GM19452 (cell line): ENCODE results near the gene TMX2.
"Not testable (repeated sequence)": the region's sequence is repeated elsewhere in the genome, so short reads cannot be mapped to it uniquely, and the experiment has no call there.

ENCODE experiments used
- ATAC-seq: cut with Tn5 transposase; IDR thresholded peaks from one replicate; pipeline ENCODE4 v1.9.1; 2021; ENCODE audit not compliant: unreplicated experiment

Gene TMX2

DNA sequence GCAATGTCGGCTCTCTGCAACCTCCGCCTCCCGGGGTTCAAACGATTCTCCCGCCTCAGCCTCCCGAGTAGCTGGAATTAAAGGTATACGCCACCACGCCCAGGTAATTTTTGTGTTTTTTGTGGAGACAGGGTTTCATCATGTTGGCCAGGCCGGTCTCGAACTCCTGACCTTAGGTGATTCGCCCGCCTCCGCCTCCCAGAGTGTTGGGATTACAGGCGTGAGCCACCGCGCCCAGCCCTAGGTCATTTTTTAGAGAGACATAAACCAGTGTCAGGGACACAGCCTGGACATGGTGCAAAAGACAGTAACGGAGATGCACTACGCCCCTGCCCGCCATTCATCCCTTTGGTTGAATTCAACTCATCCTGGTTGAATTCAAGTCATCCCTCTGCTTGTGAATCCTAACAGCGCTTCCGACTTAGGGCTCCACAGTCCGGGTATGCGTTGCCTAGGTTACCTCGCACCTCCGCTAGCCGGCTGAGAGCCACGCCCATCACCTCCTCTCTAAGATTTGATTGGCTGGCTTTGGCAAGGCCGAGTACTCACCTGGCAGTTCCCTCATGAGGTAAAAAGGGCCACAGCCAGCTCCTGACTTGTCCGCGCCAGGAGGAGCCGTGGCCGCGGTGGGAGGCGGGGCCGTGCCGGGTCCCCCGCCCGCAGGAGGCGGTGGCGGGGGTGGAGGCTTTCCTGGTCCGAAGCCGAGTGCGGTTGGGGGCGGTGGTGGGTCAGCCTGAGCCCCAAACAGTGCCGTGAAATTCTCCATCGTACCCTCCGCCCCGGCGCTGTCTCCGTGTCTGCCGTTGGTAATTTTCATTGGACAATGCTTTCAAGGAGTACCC, 758 bp upstream of the TMX2 start, which contains the start of gene MED19:
Gene MED19, minus strand, starts transcription at position 802 of the 842 bp plus-strand sequence. Its CDS starts 36 bp downstream, at position 766.
- peak; percentile 38 for ATAC-seq

DNA sequence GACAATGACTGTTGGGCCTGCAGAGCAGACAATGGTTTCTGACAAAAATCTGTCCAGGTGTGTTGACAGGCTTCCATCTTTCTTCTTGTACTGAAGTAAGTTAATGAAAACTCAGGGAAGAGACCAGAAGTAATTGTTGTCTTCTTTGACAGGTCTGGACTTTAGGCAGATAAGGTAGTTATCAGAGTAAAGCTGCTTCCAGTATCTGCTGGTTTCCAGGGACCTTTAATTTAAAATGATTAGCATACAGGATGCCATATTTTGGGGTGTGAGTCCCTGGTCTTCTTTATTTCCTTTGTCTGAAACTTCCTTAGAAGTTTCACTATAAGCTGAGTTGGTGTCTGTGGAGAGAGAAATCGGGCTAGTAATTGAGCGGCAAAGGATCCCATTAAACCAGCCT, 1.4 kb downstream of the TMX2 start:
- no peak for ATAC-seq

DNA sequence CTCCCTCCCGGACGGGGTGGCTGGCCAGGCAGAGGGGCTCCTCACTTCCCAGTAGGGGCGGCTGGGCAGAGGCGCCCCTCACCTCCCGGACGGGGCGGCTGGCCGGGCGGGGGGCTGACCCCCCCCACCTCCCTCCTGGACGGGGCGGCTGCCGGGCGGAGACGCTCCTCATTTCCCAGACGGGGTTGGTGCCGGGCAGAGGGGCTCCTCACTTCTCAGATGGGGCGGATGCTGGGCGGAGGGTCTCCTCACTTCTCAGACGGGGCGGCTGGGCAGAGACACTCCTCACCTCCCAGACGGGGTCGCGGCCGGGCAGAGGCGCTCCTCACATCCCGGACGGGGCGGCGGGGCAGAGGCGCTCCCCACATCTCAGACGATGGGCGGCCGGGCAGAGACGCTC, 4.3 kb downstream of the TMX2 start:
- ATAC-seq: not testable (repeated sequence)

DNA sequence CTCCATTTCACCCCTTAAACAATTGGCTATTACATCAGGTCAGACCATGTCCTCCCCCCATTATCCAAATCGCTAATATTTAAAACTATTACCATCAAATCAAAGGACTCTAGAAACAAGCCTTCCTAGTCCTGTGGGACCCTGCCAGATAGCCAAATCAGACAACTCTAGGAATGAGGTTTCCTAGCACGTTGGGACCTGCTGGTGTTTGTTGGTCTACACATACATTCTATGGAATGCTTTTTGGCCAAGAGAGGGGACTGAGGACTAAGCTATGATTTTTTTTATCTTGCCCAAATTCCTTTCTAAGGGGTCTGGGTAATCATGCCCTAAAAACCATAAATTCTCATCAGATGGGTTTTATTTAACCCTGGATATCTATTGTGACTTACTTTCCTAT, 14.8 kb downstream of the TMX2 start:
- ATAC-seq: no peak

GRCh38 chr11:57728829-57729228, 16.4 kb downstream of the TMX2 start:
- ATAC-seq: no peak

GRCh38 chr11:57729479-57729878, 17.1 kb downstream of the TMX2 start:
- no peak for ATAC-seq

DNA sequence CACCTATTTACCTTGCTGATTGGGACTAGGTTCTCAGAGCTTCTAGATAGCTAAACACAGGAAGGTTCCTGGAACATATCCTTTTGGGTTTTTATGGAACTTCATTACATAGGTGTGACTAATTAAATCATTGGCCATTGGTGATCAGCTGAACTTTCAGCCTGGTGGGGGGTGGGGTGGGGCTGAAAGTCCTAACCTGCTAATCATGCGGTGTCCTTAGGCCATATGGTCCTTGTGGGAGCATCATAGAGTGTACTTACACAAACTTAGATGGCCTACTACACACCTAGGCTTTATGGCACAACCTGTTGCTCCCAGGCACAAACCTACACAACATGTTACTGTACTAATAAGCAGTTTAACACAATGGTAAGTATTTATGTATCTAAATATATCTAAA, 20.3 kb downstream of the TMX2 start:
- ATAC-seq: no peak

DNA sequence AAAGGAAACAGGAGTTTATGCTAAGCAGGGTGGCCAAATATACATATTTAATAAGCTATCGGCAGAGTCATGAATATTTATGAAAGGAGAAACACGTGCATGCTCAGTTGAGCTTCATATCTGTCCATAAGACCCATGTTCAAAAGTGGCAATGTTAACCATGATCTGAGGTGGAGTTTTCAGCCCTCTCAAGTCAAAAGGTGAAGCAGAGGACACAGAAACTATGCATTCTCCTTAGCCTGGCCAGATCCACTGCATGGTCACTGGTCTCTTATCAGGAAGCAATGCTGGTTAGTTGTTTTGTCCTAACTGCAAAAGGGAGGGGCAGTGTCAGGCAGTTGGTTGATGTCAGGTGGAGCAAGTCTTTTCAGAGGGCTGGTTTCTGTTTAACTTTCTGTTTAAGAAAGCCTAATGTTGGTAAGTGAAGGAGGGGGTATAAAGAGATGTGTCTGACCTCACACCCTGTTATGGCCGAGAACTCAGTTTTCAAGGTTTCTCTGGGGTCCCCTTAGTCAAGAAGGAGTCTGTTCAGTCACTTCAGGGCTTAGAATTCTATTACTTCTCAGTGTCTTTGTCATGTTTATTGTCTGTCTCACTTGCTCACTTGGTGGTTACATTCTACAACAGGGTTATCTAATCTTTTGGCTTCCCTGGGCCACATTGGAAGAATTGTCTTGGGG, 23.4 kb downstream of the TMX2 start:
- ATAC-seq: no peak

- ATAC-seq: peak; percentile 90
Observed at GRCh38 chr11:57741132-57742086, 29.0 kb downstream of the TMX2 start, which contains the start of gene SELENOH. Gene SELENOH (plus strand): TSS chr11:57741491. CDS start chr11:57741596, 105 bp downstream.

GRCh38 chr11:57742087-57742452, 29.7 kb downstream of the TMX2 start:
- ATAC-seq: no peak

DNA sequence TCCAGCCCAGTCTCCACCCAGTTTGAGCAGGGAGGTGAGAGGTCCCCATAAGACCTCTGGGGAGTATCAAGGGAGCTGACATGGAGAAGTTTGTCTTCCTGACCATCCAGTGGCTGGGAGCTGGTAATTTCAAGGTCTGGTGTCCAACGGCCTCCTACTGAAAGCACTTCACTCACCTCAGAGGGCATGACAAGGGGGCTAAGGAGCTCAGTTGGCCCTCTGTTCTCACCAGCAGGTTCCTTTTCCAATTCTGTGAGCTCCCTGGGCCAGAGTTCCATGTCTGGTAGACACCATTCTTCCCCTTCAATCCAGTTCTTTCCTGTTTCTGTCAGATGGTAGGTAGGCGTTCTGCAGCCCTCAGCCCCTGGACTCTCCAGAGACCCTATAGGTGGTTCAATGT, 32.0 kb downstream of the TMX2 start:
- no peak for ATAC-seq

GRCh38 chr11:57745206-57745605, 32.8 kb downstream of the TMX2 start:
- ATAC-seq: no peak

DNA sequence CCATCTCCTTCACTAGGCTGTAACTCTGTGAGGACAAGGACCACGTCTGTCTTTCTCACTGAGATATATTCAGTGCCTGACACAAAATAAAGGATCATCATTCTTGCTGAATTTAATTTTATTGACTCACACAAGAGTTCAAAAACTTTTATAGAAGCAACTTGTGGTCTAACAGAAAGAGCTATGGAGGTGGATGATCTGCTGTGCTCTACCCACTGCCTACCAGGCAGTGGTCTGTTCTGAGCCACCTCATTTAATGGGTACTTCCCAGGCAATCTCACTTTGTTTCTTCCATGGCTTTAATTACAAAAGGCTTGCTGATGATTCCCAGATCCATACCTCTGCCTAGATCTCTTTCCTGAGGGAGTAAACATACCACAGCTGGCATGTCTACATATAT, 34.5 kb downstream of the TMX2 start:
- no peak for ATAC-seq

- no peak for ATAC-seq
Observed at GRCh38 chr11:57751176-57751575, 38.8 kb downstream of the TMX2 start.

DNA sequence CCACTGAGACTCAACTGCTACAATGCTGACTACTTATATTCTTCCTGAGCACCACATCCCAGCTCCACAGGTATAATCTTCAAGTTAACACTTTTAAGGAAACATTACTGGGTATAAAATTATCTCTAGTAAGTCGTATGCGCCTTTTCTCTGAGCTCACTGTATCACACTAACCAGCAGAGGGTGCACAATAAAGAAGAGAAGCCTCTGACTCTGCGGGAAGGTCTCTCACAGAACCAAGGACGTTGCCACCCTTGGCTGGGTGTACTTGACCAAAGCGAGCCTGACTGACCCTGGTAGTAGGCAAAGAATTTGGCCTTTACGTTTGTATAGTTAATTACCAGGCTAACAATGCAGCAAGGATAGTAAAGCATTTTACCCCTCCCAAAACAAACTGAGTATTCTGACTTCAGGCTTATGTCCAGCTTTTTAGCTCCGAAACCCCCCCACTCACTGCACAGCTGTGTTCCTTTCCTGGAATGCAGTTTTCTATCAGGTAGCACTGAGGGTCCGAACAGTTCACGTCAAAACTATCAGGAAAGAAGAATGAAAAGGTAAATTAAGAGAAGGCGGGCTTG, 39.4 kb downstream of the TMX2 start, which contains the start of gene BTBD18:
Gene BTBD18, minus strand, starts transcription at position 144 of the 578 bp plus-strand sequence. CDS start 631 bp downstream, outside the sequence.
- no peak for ATAC-seq

DNA sequence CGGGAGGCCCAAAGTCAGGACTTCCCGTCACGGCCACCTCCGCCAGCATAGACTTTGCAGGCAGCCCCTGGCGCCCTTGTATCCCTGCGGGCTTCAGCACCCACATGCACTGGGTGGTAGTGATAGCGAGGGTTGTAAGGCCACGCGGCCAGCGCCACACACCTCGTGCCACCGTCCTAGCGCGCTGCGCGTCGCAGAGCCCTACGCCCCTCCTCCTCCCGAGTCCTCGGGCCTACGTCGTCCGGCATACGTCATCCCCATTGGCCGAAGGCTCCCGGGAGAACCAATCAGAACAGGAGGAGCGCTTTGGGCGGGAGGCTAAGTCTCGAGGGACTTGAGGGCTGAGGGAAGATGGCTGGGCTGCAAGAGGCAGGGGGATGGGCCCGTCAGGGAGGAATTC, 40.6 kb downstream of the TMX2 start:
- no peak for ATAC-seq

DNA sequence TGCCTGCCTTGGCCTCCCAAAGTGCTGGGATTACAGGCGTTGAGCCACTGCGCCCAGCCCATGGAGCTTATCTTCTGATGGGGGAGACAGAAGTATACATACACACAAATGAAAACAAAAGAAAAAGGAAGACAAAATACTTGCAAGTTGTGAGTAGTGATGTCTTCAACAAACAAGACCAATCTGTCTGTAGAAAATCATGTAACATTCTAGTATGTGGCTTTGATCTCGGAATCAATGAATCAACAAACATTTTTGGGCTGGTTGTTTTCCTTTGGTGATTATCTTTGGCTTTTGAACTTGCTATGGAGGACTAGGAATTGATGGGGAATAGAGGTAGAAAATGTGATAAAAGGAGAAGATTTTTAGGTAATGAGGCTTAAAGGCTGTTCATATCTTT, 45.8 kb downstream of the TMX2 start:
- no peak for ATAC-seq

DNA sequence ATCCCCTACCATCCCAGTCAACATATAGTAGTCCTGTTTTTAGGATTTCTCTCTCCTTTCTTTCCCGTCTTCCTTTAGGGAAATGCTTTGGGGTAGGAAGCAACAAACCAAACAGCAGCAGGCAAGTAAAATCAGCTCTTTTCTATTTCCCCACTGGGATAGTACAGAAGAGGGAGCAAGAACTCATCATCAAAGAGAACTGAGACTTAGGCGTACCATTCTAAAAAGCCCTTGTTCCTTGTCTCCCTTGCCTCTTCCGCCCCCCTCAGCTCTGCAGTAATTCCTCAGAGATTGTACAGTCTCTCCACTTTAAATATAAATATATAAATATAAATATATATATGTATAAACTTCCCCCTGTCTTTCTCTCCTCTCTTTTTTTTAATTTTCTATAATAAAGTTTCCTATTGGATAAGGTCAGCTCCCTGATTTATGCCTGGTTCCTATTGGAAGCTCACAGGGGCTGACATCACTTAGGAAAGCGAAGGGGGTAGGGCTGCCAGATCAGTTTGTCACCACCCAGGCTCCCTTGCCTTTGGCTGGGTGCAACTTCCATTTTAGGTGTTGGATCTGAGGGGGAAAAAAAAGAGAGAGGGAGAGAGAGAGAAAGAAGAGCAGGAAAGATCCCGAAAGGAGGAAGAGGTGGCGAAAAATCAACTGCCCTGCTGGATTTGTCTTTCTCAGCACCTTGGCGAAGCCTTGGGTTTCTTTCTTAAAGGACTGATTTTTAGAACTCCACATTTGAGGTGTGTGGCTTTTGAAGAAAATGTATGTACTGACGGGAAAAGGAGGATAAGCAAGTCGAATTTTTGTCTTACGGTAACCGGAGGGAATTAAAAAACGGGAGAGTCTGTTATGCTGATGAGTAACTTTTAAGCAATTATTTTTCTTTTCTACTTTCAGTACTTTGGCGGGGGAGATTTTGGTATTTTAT, 49.2 kb downstream of the TMX2 start, which contains the start of gene CTNND1:
Gene CTNND1, plus strand, starts transcription at position 502 of the 934 bp plus-strand sequence. CDS start 29,677 bp downstream, outside the sequence.
- peak; percentile 97 for ATAC-seq

GRCh38 chr11:57762235-57762861, 50.0 kb downstream of the TMX2 start:
- ATAC-seq: no peak
